ENCODE results near the gene FAM184A.

Gene FAM184A

DNA sequence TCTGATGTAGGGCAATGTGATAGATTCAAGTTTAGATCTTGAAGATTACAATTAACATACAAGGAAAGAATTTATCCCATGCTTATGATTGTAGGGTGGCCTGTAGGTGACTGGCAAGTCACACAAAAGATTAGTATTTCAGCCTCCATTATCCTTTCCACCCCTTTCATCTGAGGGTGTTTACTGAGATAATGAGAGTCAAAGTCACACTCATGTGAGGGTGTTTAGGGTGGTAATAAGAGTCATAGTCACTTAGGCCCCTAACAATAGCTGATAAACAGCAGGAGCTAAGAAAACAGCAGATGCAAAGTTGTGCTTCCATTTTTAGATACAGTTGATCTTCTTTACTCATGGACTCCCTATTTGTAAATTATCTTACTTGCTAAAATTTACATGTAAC, 11.4 kb downstream of the FAM184A start:
- H3K4me3 ChIP-seq (replicated peaks; ENCODE audit: low read depth, low read length) = no peak overlapping the region
- TF ChIP-seq, protein P1, sequence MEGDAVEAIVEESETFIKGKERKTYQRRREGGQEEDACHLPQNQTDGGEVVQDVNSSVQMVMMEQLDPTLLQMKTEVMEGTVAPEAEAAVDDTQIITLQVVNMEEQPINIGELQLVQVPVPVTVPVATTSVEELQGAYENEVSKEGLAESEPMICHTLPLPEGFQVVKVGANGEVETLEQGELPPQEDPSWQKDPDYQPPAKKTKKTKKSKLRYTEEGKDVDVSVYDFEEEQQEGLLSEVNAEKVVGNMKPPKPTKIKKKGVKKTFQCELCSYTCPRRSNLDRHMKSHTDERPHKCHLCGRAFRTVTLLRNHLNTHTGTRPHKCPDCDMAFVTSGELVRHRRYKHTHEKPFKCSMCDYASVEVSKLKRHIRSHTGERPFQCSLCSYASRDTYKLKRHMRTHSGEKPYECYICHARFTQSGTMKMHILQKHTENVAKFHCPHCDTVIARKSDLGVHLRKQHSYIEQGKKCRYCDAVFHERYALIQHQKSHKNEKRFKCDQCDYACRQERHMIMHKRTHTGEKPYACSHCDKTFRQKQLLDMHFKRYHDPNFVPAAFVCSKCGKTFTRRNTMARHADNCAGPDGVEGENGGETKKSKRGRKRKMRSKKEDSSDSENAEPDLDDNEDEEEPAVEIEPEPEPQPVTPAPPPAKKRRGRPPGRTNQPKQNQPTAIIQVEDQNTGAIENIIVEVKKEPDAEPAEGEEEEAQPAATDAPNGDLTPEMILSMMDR (IDR thresholded peaks at IDR 0.05; ENCODE audit: low read depth, low read length, missing control alignments) = no peak
- no peak for DNase-seq (ENCODE audit: extremely low read depth, low read depth)

- DNase-seq (ENCODE audit: extremely low read depth, low read depth) = no peak
Observed at GRCh38 chr6:119066517-119066916, 11.9 kb downstream of the FAM184A start.

DNA sequence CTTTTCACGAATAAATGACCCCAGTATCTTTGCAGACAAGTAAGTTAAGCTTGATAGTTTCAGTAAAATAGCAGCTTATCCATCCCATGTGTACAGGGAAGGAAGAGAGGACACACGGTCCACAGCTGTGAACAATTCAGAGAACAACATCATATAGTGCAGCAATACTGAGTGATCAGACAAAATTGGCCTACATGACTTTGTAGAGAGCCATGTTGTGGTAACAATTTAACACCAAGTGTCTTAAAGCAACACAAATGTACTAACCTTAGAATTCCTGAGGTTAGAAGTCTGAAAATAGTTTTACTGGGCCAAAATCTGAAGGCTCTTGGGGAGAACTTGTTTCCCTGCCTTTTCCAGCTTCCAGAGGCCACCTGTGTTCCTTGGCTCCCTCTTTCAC, 12.5 kb downstream of the FAM184A start:
- no peak overlapping the region for H3K4me3 ChIP-seq (replicated peaks; ENCODE audit: low read depth, low read length)
- TF ChIP-seq, protein P1 (IDR thresholded peaks at IDR 0.05; ENCODE audit: low read depth, low read length, missing control alignments) = no peak
- DNase-seq (ENCODE audit: extremely low read depth, low read depth) = no peak

More at GRCh38 chr6:119066517-119066916, 11.9 kb downstream of the FAM184A start:
- TF ChIP-seq, protein P1 (IDR thresholded peaks at IDR 0.05; ENCODE audit: low read depth, low read length, missing control alignments) = no peak
- no peak overlapping the region for H3K4me3 ChIP-seq (replicated peaks; ENCODE audit: low read depth, low read length)

DNA sequence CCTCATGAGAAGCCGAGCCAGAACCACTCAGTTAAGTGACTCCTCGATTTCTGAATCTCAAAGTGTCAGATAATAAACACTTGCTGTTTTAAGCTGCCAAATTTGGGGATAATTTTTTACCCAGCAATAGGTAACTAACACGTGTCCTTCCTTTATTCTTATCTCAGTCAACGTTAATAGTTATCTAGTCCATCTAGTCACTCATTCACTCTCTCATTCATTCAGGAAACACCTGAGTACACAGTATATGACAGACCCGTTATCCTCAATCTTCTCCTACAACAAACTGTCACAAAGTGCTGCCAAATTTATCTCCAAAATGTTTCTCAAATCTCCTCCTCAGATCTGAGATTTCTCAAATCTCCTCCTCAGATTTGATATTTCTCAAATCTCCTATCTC, 13.1 kb downstream of the FAM184A start:
- no peak overlapping the region for H3K4me3 ChIP-seq (replicated peaks; ENCODE audit: low read depth, low read length)
- DNase-seq (ENCODE audit: extremely low read depth, low read depth) = no peak
- TF ChIP-seq, protein P1 (IDR thresholded peaks at IDR 0.05; ENCODE audit: low read depth, low read length, missing control alignments) = no peak

DNA sequence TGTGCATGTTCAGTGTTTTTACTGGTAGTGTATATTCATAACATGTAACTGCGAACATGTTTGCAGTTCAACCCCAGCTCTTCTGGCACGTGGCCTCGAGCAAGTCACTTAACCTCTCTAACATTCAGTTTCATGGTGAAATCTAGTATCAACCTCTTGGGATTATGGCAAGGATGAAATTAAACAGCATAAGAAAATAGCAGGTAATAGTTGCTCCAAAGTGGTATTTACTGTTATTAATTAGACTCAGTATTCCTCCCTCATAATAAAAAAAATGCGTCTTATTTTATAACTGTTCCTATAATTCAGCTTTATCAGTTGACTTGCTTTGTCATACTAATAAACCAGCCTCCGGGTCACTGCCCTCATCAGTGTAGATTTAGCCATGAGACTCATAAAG, 15.0 kb downstream of the FAM184A start:
- no peak overlapping the region for H3K4me3 ChIP-seq (replicated peaks; ENCODE audit: low read depth, low read length)
- no peak for DNase-seq (ENCODE audit: extremely low read depth, low read depth)
- TF ChIP-seq, protein P1 (IDR thresholded peaks at IDR 0.05; ENCODE audit: low read depth, low read length, missing control alignments) = no peak

- no peak for DNase-seq (ENCODE audit: extremely low read depth, low read depth)
- TF ChIP-seq, protein P1 (IDR thresholded peaks at IDR 0.05; ENCODE audit: low read depth, low read length, missing control alignments) = no peak
- H3K4me3 ChIP-seq (replicated peaks; ENCODE audit: low read depth, low read length) = no peak overlapping the region
Observed at GRCh38 chr6:119061215-119061614, 17.2 kb downstream of the FAM184A start.

GRCh38 chr6:119060255-119060907, 18.1 kb downstream of the FAM184A start:
- no peak for DNase-seq (ENCODE audit: extremely low read depth, low read depth)
- TF ChIP-seq, protein P1 (IDR thresholded peaks at IDR 0.05; ENCODE audit: low read depth, low read length, missing control alignments) = no peak
- no peak overlapping the region for H3K4me3 ChIP-seq (replicated peaks; ENCODE audit: low read depth, low read length)

All from HFF-Myc (cell line).